Measurements from ENCODE around the gene ODF4.

ODF4 gene

GRCh38 chr17:8312251-8312650, 27.4 kb upstream of the ODF4 start:
- Histone ChIP-seq H3K9me3 (ENCODE audit: control insufficient read depth in 5 of 5, low read length in 5 of 5) (no peaks in the 10 kb centered on the region), H3K4me1 (ENCODE audit: control insufficient read depth in 5 of 5, insufficient read depth in 5 of 5, low read length in 5 of 5) (peaks cover 0 to 46% (median 11%) of the 10 kb centered on the region in 5 donors), H3K9ac (ENCODE audit: low read length in 5 of 5) (peak overlapping the region in 1 of 5 donors; percentile 53), H3K27me3 (ENCODE audit: control insufficient read depth in 5 of 5, insufficient read depth in 4 of 5, low read length in 5 of 5) (peaks cover 30 to 50% (median 34%) of the 10 kb centered on the region in 5 donors), H3K27ac (ENCODE audit: low read depth, low read length) (peak overlapping the region; percentile 30), H3K4me3 (ENCODE audit: low read depth in 1 of 5, low read length in 5 of 5) (peak overlapping the region in 3 of 5 donors; percentile 65 to 75 (median 70)), H3K36me3 (ENCODE audit: control insufficient read depth in 5 of 5, insufficient read depth in 5 of 5, low read length in 5 of 5) (peaks cover 0 to 20% (median 9%) of the 10 kb centered on the region in 5 donors)

- Histone ChIP-seq H3K27ac (ENCODE audit: low read depth, low read length) (peak overlapping the region; percentile 30), H3K4me3 (ENCODE audit: low read depth in 1 of 5, low read length in 5 of 5) (peak overlapping the region in 3 of 5 donors; percentile 65 to 75 (median 70)), H3K36me3 (ENCODE audit: control insufficient read depth in 5 of 5, insufficient read depth in 5 of 5, low read length in 5 of 5) (peaks cover 0 to 21% (median 12%) of the 10 kb centered on the region in 5 donors), H3K4me1 (ENCODE audit: control insufficient read depth in 5 of 5, insufficient read depth in 5 of 5, low read length in 5 of 5) (peaks cover 0 to 46% (median 11%) of the 10 kb centered on the region in 5 donors), H3K9ac (ENCODE audit: low read length in 5 of 5) (peak overlapping the region in 2 of 5 donors; percentile 39 to 53), H3K9me3 (ENCODE audit: control insufficient read depth in 5 of 5, low read length in 5 of 5) (no peaks in the 10 kb centered on the region), H3K27me3 (ENCODE audit: control insufficient read depth in 5 of 5, insufficient read depth in 4 of 5, low read length in 5 of 5) (peaks cover 30 to 50% (median 35%) of the 10 kb centered on the region in 5 donors)
Observed at GRCh38 chr17:8312726-8313600, 26.7 kb upstream of the ODF4 start.

GRCh38 chr17:8314797-8315763, 24.6 kb upstream of the ODF4 start:
- Histone ChIP-seq H3K27me3 (ENCODE audit: control insufficient read depth in 5 of 5, insufficient read depth in 4 of 5, low read length in 5 of 5) (peaks cover 30 to 54% (median 38%) of the 10 kb centered on the region in 5 donors), H3K9me3 (ENCODE audit: control insufficient read depth in 5 of 5, low read length in 5 of 5) (no peaks in the 10 kb centered on the region), H3K4me1 (ENCODE audit: control insufficient read depth in 5 of 5, insufficient read depth in 5 of 5, low read length in 5 of 5) (peaks cover 0 to 51% (median 11%) of the 10 kb centered on the region in 5 donors), H3K27ac (ENCODE audit: low read depth, low read length) (no peak overlapping the region), H3K36me3 (ENCODE audit: control insufficient read depth in 5 of 5, insufficient read depth in 5 of 5, low read length in 5 of 5) (peaks cover 0 to 35% (median 12%) of the 10 kb centered on the region in 5 donors), H3K4me3 (ENCODE audit: low read depth in 1 of 5, low read length in 5 of 5) (no peak overlapping the region), H3K9ac (ENCODE audit: low read length in 5 of 5) (no peak overlapping the region)

GRCh38 chr17:8315764-8316217, 23.8 kb upstream of the ODF4 start:
- Histone ChIP-seq H3K9me3 (ENCODE audit: control insufficient read depth in 5 of 5, low read length in 5 of 5) (no peaks in the 10 kb centered on the region), H3K4me3 (ENCODE audit: low read depth in 1 of 5, low read length in 5 of 5) (no peak overlapping the region), H3K9ac (ENCODE audit: low read length in 5 of 5) (no peak overlapping the region), H3K27me3 (ENCODE audit: control insufficient read depth in 5 of 5, insufficient read depth in 4 of 5, low read length in 5 of 5) (peaks cover 30 to 52% (median 35%) of the 10 kb centered on the region in 5 donors), H3K36me3 (ENCODE audit: control insufficient read depth in 5 of 5, insufficient read depth in 5 of 5, low read length in 5 of 5) (peaks cover 0 to 41% (median 15%) of the 10 kb centered on the region in 5 donors), H3K27ac (ENCODE audit: low read depth, low read length) (no peak overlapping the region), H3K4me1 (ENCODE audit: control insufficient read depth in 5 of 5, insufficient read depth in 5 of 5, low read length in 5 of 5) (peaks cover 0 to 51% (median 11%) of the 10 kb centered on the region in 5 donors)

- Histone ChIP-seq H3K36me3 (ENCODE audit: control insufficient read depth in 5 of 5, insufficient read depth in 5 of 5, low read length in 5 of 5) (peaks cover 0 to 55% (median 20%) of the 10 kb centered on the region in 5 donors), H3K27me3 (ENCODE audit: control insufficient read depth in 5 of 5, insufficient read depth in 4 of 5, low read length in 5 of 5) (peaks cover 18 to 38% (median 25%) of the 10 kb centered on the region in 5 donors), H3K9me3 (ENCODE audit: control insufficient read depth in 5 of 5, low read length in 5 of 5) (no peaks in the 10 kb centered on the region)
Observed at GRCh38 chr17:8318010-8318935, 21.4 kb upstream of the ODF4 start.

GRCh38 chr17:8320262-8320661, 19.4 kb upstream of the ODF4 start:
- Histone ChIP-seq H3K36me3 (ENCODE audit: control insufficient read depth in 5 of 5, insufficient read depth in 5 of 5, low read length in 5 of 5) (peaks cover 0 to 49% (median 17%) of the 10 kb centered on the region in 5 donors), H3K27ac (ENCODE audit: low read depth, low read length) (no peak overlapping the region), H3K27me3 (ENCODE audit: control insufficient read depth in 5 of 5, insufficient read depth in 4 of 5, low read length in 5 of 5) (peaks cover 11 to 20% (median 12%) of the 10 kb centered on the region in 5 donors), H3K4me3 (ENCODE audit: low read depth in 1 of 5, low read length in 5 of 5) (no peak overlapping the region), H3K9ac (ENCODE audit: low read length in 5 of 5) (no peak overlapping the region), H3K9me3 (ENCODE audit: control insufficient read depth in 5 of 5, low read length in 5 of 5) (no peaks in the 10 kb centered on the region), H3K4me1 (ENCODE audit: control insufficient read depth in 5 of 5, insufficient read depth in 5 of 5, low read length in 5 of 5) (peaks cover 0 to 26% (median 12%) of the 10 kb centered on the region in 5 donors)

More at GRCh38 chr17:8318010-8318935, 21.4 kb upstream of the ODF4 start:
- H3K27ac ChIP-seq (ENCODE audit: low read depth, low read length): no peak overlapping the region
- no peak overlapping the region for H3K4me3 ChIP-seq (ENCODE audit: low read depth in 1 of 5, low read length in 5 of 5)
- H3K9ac ChIP-seq (ENCODE audit: low read length in 5 of 5): no peak overlapping the region
- peaks cover 0 to 33% (median 11%) of the 10 kb centered on the region in 5 donors for H3K4me1 ChIP-seq (ENCODE audit: control insufficient read depth in 5 of 5, insufficient read depth in 5 of 5, low read length in 5 of 5)

- Histone ChIP-seq H3K27me3 (ENCODE audit: control insufficient read depth in 5 of 5, insufficient read depth in 4 of 5, low read length in 5 of 5) (peaks cover 4 to 13% (median 6%) of the 10 kb centered on the region in 5 donors), H3K4me1 (ENCODE audit: control insufficient read depth in 5 of 5, insufficient read depth in 5 of 5, low read length in 5 of 5) (peaks cover 1 to 28% (median 9%) of the 10 kb centered on the region in 5 donors), H3K4me3 (ENCODE audit: low read depth in 1 of 5, low read length in 5 of 5) (no peak overlapping the region), H3K9ac (ENCODE audit: low read length in 5 of 5) (no peak overlapping the region), H3K9me3 (ENCODE audit: control insufficient read depth in 5 of 5, low read length in 5 of 5) (no peaks in the 10 kb centered on the region), H3K36me3 (ENCODE audit: control insufficient read depth in 5 of 5, insufficient read depth in 5 of 5, low read length in 5 of 5) (peaks cover 0 to 44% (median 10%) of the 10 kb centered on the region in 5 donors), H3K27ac (ENCODE audit: low read depth, low read length) (no peak overlapping the region)
Observed at GRCh38 chr17:8320990-8321389, 18.6 kb upstream of the ODF4 start.

- Histone ChIP-seq H3K27ac (ENCODE audit: low read depth, low read length) (no peak overlapping the region), H3K4me1 (ENCODE audit: control insufficient read depth in 5 of 5, insufficient read depth in 5 of 5, low read length in 5 of 5) (peaks cover 1 to 34% (median 19%) of the 10 kb centered on the region in 5 donors), H3K9me3 (ENCODE audit: control insufficient read depth in 5 of 5, low read length in 5 of 5) (no peaks in the 10 kb centered on the region), H3K9ac (ENCODE audit: low read length in 5 of 5) (no peak overlapping the region), H3K27me3 (ENCODE audit: control insufficient read depth in 5 of 5, insufficient read depth in 4 of 5, low read length in 5 of 5) (peaks cover 2 to 12% (median 4%) of the 10 kb centered on the region in 5 donors), H3K4me3 (ENCODE audit: low read depth in 1 of 5, low read length in 5 of 5) (no peak overlapping the region), H3K36me3 (ENCODE audit: control insufficient read depth in 5 of 5, insufficient read depth in 5 of 5, low read length in 5 of 5) (peaks cover 0 to 35% (median 10%) of the 10 kb centered on the region in 5 donors)
Observed at GRCh38 chr17:8322061-8322460, 17.6 kb upstream of the ODF4 start.
